Tibial nerve (tissue), 3 donors: ENCODE results near the gene TAS2R60.

ENCODE experiments used
- CTCF ChIP-seq, 5 experiments: fragments of 200-600 bp in 3 of 5; fragments of 450-650 bp in 2 of 5; sonication (generic) in 3 of 5; IDR thresholded peaks; one replicate each; pipeline ENCODE4 v1.5.1; 2016 to 2019; ENCODE audit warnings: antibody characterized with exemption in 5 of 5, mild to moderate bottlenecking in 3 of 5, moderate library complexity in 2 of 5
- POLR2A ChIP-seq, 2 donors: fragments of 450-650 bp; IDR thresholded peaks; one replicate each; pipeline ENCODE4 v1.6.1; 2017; ENCODE audit warnings: antibody characterized with exemption in 2 of 2, mild to moderate bottlenecking in 2 of 2, moderate library complexity in 2 of 2

GRCh38 chr7:143477501-143478150 lies 34.4 kb downstream of the TAS2R60 start, which contains the start of gene TAS2R41:
- TF ChIP-seq CTCF (IDR thresholded peaks at IDR 0.05) (no peak), POLR2A (IDR thresholded peaks at IDR 0.05) (no peak)
